H1 (cell line): ENCODE measurements around the gene NECTIN2. TPM values are rescaled to one million over a fixed set of nuclear protein-coding genes. Genes with fewer than 3 reads are reported as not detected.

ENCODE experiments used
- CTCF ChIA-PET: fragments of 300-600 bp; sonication (Branson Sonifier 250); formaldehyde crosslinking; loops from one replicate; lab custom pipeline; 2021; ENCODE audit not compliant: partially characterized antibody; lab: Charles Lee
- POLR2A ChIA-PET: fragments of 300-600 bp; sonication (Branson Sonifier 250); formaldehyde crosslinking; loops from one replicate; lab custom pipeline; 2021; ENCODE audit warnings: inconsistent platforms; ENCODE audit not compliant: partially characterized antibody; lab: Charles Lee
- DNase-seq, 2 experiments: peaks; one replicate each; pipeline versions ENCODE4 v3.0.0 to v3.0.0-alpha.2; 2010 to 2022; ENCODE audit warnings: low spot score in 2 of 2, low read depth in 1 of 2, mixed read lengths in 1 of 2
- FAIRE-seq: peaks from 2 replicates; lab custom pipeline; 2011; peaks lifted over from hg19 to GRCh38; lab: Jason Lieb, UNC
- H2AFZ ChIP-seq: 2 replicates; pipeline ENCODE4 v1.8.1; 2012; ENCODE audit warnings: low read length, inconsistent platforms
- H2AK5ac ChIP-seq: 2 replicates; pipeline ENCODE4 v1.6.1; 2013; ENCODE audit warnings: low read depth, low read length
- H2BK120ac ChIP-seq: replicated peaks from 2 replicates; pipeline ENCODE3; 2013; ENCODE audit warnings: low read depth, low read length, inconsistent platforms
- H2BK12ac ChIP-seq: 2 replicates; pipeline ENCODE4 v1.6.1; 2013; ENCODE audit warnings: low read depth, low read length
- H2BK15ac ChIP-seq: 2 replicates; pipeline ENCODE4 v1.6.1; 2013; ENCODE audit warnings: low read length
- H2BK20ac ChIP-seq: 2 replicates; pipeline ENCODE4 v1.6.1; 2013; ENCODE audit warnings: low read length
- H2BK5ac ChIP-seq: 2 replicates; pipeline ENCODE4 v1.6.1; 2013; ENCODE audit warnings: low read depth, low read length
- H3K14ac ChIP-seq: 2 replicates; pipeline ENCODE4 v1.6.1; 2013; ENCODE audit warnings: inconsistent platforms; ENCODE audit not compliant: insufficient read length
- H3K18ac ChIP-seq: 2 replicates; pipeline ENCODE4 v1.6.1; 2013; ENCODE audit warnings: low read length; ENCODE audit errors: extremely low read depth
- H3K23ac ChIP-seq: 2 replicates; pipeline ENCODE4 v1.6.1; 2013; ENCODE audit warnings: inconsistent platforms; ENCODE audit not compliant: insufficient read length
- H3K23me2 ChIP-seq: 2 replicates; pipeline ENCODE4 v1.6.1; 2013; ENCODE audit warnings: low read depth, low read length
- H3K27ac ChIP-seq: 2 replicates; pipeline ENCODE4 v1.6.1; 2011; ENCODE audit warnings: low read depth, low read length, inconsistent platforms
- H3K27me3 ChIP-seq, 4 experiments: replicated peaks in 1 of 4; 1 replicate in 1 of 4; 2 replicates in 3 of 4; pipeline versions ENCODE4 v1.6.1 to v1.8.1; 2011 to 2013; ENCODE audit warnings: low read length in 3 of 4, mild to moderate bottlenecking in 3 of 4, inconsistent platforms in 2 of 4, mixed read lengths in 2 of 4, moderate library complexity in 1 of 4; ENCODE audit not compliant: control insufficient read depth in 3 of 4, insufficient read depth in 3 of 4; ENCODE audit errors: extremely low read depth in 1 of 4
- H3K36me3 ChIP-seq, 4 experiments: 2 replicates each; pipeline versions ENCODE4 v1.6.1 to v1.8.1; 2011 to 2013; ENCODE audit warnings: mild to moderate bottlenecking in 4 of 4, low read length in 3 of 4, moderate library complexity in 2 of 4, control low read depth in 1 of 4, inconsistent platforms in 1 of 4; ENCODE audit not compliant: insufficient read depth in 4 of 4, control insufficient read depth in 2 of 4
- H3K4ac ChIP-seq: replicated peaks from 2 replicates; pipeline ENCODE3; 2013; ENCODE audit warnings: low read length, low read depth, mixed read lengths, inconsistent platforms; ENCODE audit not compliant: insufficient read length
- H3K4me1 ChIP-seq, 4 experiments: replicated peaks in 1 of 4; 1 replicate in 1 of 4; 2 replicates in 3 of 4; pipeline versions ENCODE4 v1.6.1 to v1.8.1; 2011 to 2013; ENCODE audit warnings: low read length in 3 of 4, inconsistent platforms in 2 of 4, mixed read lengths in 1 of 4; ENCODE audit not compliant: insufficient read depth in 4 of 4, control insufficient read depth in 3 of 4
- H3K4me2 ChIP-seq, 2 experiments: 2 replicates each; pipeline versions ENCODE4 v1.6.1 to v1.8.1; 2011 to 2013; ENCODE audit warnings: low read depth in 2 of 2, low read length in 2 of 2, control low read depth in 1 of 2, inconsistent platforms in 1 of 2, mild to moderate bottlenecking in 1 of 2; ENCODE audit not compliant: insufficient read depth in 1 of 2
- H3K4me3 ChIP-seq, 4 experiments: fragments of 200-600, 300-600 bp in 1 of 4; sonication (generic), shearing (Covaris generic), sonication (Bioruptor Twin) in 1 of 4; 2 replicates each; pipeline versions ENCODE4 v1.5.1 to v1.8.1; 2011 to 2016; ENCODE audit warnings: low read length in 4 of 4, low read depth in 3 of 4, control low read depth in 2 of 4, inconsistent platforms in 2 of 4, mild to moderate bottlenecking in 2 of 4, mixed read lengths in 1 of 4, moderate library complexity in 1 of 4; ENCODE audit not compliant: insufficient read depth in 2 of 4; ENCODE audit errors: extremely low read depth in 1 of 4
- H3K56ac ChIP-seq: replicated peaks from 2 replicates; pipeline ENCODE3; 2013; ENCODE audit warnings: low read depth, mild to moderate bottlenecking, mixed read lengths, low read length, inconsistent platforms; ENCODE audit not compliant: insufficient read length
- H3K79me1 ChIP-seq: 2 replicates; pipeline ENCODE4 v1.6.1; 2013; ENCODE audit warnings: low read depth, low read length, control low read depth
- H3K79me2 ChIP-seq, 2 experiments: 2 replicates each; pipeline versions ENCODE4 v1.6.1 to v1.8.1; 2012 to 2013; ENCODE audit warnings: low read length in 2 of 2, mild to moderate bottlenecking in 2 of 2, inconsistent platforms in 1 of 2; ENCODE audit not compliant: insufficient read depth in 2 of 2, control insufficient read depth in 1 of 2
- H3K9ac ChIP-seq, 4 experiments: replicated peaks in 1 of 4; 1 replicate in 1 of 4; 2 replicates in 3 of 4; pipeline versions ENCODE4 v1.6.1 to v1.8.1; 2011 to 2013; ENCODE audit warnings: low read depth in 3 of 4, low read length in 3 of 4, control low read depth in 2 of 4, mild to moderate bottlenecking in 2 of 4, moderate library complexity in 2 of 4, inconsistent platforms in 1 of 4; ENCODE audit errors: extremely low read depth in 1 of 4
- H3K9me3 ChIP-seq, 2 experiments: 2 replicates each; pipeline versions ENCODE4 v1.6.1 to v1.8.1; 2012 to 2013; ENCODE audit warnings: mild to moderate bottlenecking in 2 of 2, moderate library complexity in 2 of 2, control low read depth in 1 of 2, inconsistent platforms in 1 of 2, low read depth in 1 of 2, low read length in 1 of 2, mixed read lengths in 1 of 2; ENCODE audit not compliant: insufficient read depth in 2 of 2
- H4K20me1 ChIP-seq, 2 experiments: replicated peaks in 1 of 2; 2 replicates each; pipeline versions ENCODE3 to v1.8.1; 2011 to 2013; ENCODE audit warnings: inconsistent platforms in 2 of 2, low read length in 2 of 2, mild to moderate bottlenecking in 1 of 2; ENCODE audit not compliant: insufficient read depth in 2 of 2, control insufficient read depth in 1 of 2
- H4K5ac ChIP-seq: 2 replicates; pipeline ENCODE4 v1.6.1; 2013; ENCODE audit warnings: low read length, low read depth, mixed read lengths, inconsistent platforms; ENCODE audit not compliant: insufficient read length
- H4K8ac ChIP-seq: 2 replicates; pipeline ENCODE4 v1.8.0; 2013; ENCODE audit warnings: mild to moderate bottlenecking, moderate library complexity, low read length, inconsistent platforms; ENCODE audit not compliant: insufficient read depth; ENCODE audit errors: extremely low read depth
- H4K91ac ChIP-seq: replicated peaks from 2 replicates; pipeline ENCODE3; 2013; ENCODE audit warnings: low read length, mixed read lengths, inconsistent platforms; ENCODE audit not compliant: insufficient read length
- ATF2 ChIP-seq: IDR thresholded peaks from 2 replicates; pipeline ENCODE4 v1.6.1; 2012; ENCODE audit warnings: low read length, inconsistent platforms
- HDAC2 ChIP-seq, 2 experiments: fragments of 300-600 bp in 1 of 2; sonication (generic) in 1 of 2; IDR thresholded peaks; 2 replicates each; pipeline ENCODE4 v1.6.1; 2011 to 2012; ENCODE audit warnings: low read depth in 2 of 2, low read length in 2 of 2, mild to moderate bottlenecking in 2 of 2, moderate library complexity in 2 of 2, borderline replicate concordance in 1 of 2, inconsistent platforms in 1 of 2
- POLR2AphosphoS5 ChIP-seq: IDR thresholded peaks from 2 replicates; pipeline ENCODE4 v1.6.1; 2011; ENCODE audit warnings: low read depth, low read length
- SIN3A ChIP-seq, 2 experiments: IDR thresholded peaks in 1 of 2; conservative IDR thresholded peaks in 1 of 2; 2 replicates each; pipeline ENCODE4 v1.6.1; 2011 to 2012; ENCODE audit warnings: low read length in 2 of 2, improper control_type of control experiment in 1 of 2, low read depth in 1 of 2, mild to moderate bottlenecking in 1 of 2
- SP2 ChIP-seq: IDR thresholded peaks from 2 replicates; pipeline ENCODE4 v1.6.1; 2012; ENCODE audit warnings: mild to moderate bottlenecking, low read length, inconsistent platforms
- SUZ12 ChIP-seq: fragments of 200-600 bp; sonication (generic); IDR thresholded peaks from 2 replicates; pipeline ENCODE4 v1.6.1; 2012; ENCODE audit warnings: mild to moderate bottlenecking, inconsistent platforms, low read length, moderate library complexity, mixed read lengths
- TAF1 ChIP-seq: IDR thresholded peaks from 2 replicates; pipeline ENCODE4 v1.6.1; 2011; ENCODE audit warnings: mild to moderate bottlenecking, low read depth, low read length
- TAF7 ChIP-seq: optimal IDR thresholded peaks from 2 replicates; pipeline ENCODE3; 2011; ENCODE audit warnings: low read depth, mild to moderate bottlenecking, inconsistent platforms, low read length, moderate library complexity, borderline replicate concordance
- WGBS, 2 experiments: shearing (Covaris generic) in 1 of 2; methylation state at CpG; one replicate each; pipeline versions ENCODE4 v1.1.6 to v1.1.7; 2013 to 2015; ENCODE audit warnings: low lambda C conversion rate in 2 of 2, mixed read lengths in 2 of 2, inconsistent platforms in 1 of 2, low coverage in 1 of 2, missing lambda C conversion rate in 1 of 2; ENCODE audit not compliant: insufficient replicate concordance in 2 of 2, insufficient coverage in 1 of 2, insufficient read length in 1 of 2; ENCODE audit errors: extremely low coverage in 1 of 2, missing lambda C conversion rate in 1 of 2; 5-methylcytosine and 5-hydroxymethylcytosine counted together
- polyA plus RNA-seq, 7 experiments: library from polyadenylated mRNA; depleted of rRNA in 3 of 7; stranded (reverse) in 5 of 7; unstranded in 2 of 7; fragments of >200 nt in 5 of 7; fragments of 200-250 nt in 2 of 7; gene quantifications; 1 replicate in 5 of 7; 2 replicates in 1 of 7; 4 replicates in 1 of 7; pipeline versions ENCODE4 v1.2.1 to v1.2.3, GENCODE V29; 2011 to 2013; ENCODE audit warnings: missing spikeins in 2 of 7, mixed read lengths in 2 of 7
- total RNA-seq: library from RNA; stranded (reverse); fragmentation: NEBNext Ultra II Directional; extraction: Animal tissue kit (Norgen Biotek cat#: 25700); gene quantifications from 2 replicates; pipeline ENCODE4 v1.2.1, GENCODE V29; 2021

NECTIN2 gene
- total and polyA plus RNA-seq, 2 of the 8 experiments (the other 6 are each of a cell fraction or from before 2014, with no cell fraction given): 184 to 237 TPM

GRCh38 chr19:44847144-44848035, 1.3 kb downstream of the NECTIN2 start:
- H3K79me2 ChIP-seq: peaks cover 19 to 55% of the 10 kb centered on the region in 2 experiments
- peak overlapping the region; percentile 77 to 98 (median 92) for H3K4me3 ChIP-seq
- no peak overlapping the region for H2BK15ac ChIP-seq
- H3K23me2 ChIP-seq: peaks cover 18% of the 10 kb centered on the region
- H3K4me1 ChIP-seq: peaks cover 14 to 24% (median 16%) of the 10 kb centered on the region in 4 experiments
- ChIA-PET POLR2A (interaction anchor here (0.6 to 6.6 kb wide), 25 partner anchors 11 to 231 kb away, joined by 3 to 65 read pairs (median 5); partner anchors contain the start of genes APOE, BCAM, GEMIN7 and TOMM40), CTCF (interaction anchor here (0.9 to 2.5 kb wide), 12 partner anchors 17 to 340 kb away, joined by 3 to 19 read pairs (median 4); partner anchors contain the start of genes BCAM and CBLC)
- DNase-seq (peak in 1 of 2 experiments; percentile 78), FAIRE-seq (no peak)
- H3K56ac ChIP-seq: peak overlapping the region; percentile 87
- H3K23ac ChIP-seq: no peak overlapping the region
- 0 out of 2 replicates have a peak overlapping the region, but pooled peaks have one; percentile 65 for H2AK5ac ChIP-seq
- peak overlapping the region; percentile 93 for H3K18ac ChIP-seq
- no peak overlapping the region for H2AFZ ChIP-seq
- H4K20me1 ChIP-seq: peaks cover 18 to 27% of the 10 kb centered on the region in 2 experiments
- H3K9ac ChIP-seq: peak overlapping the region; percentile 83 to 90 (median 88)
- no peaks in the 10 kb centered on the region for H3K36me3 ChIP-seq
- H3K27ac ChIP-seq: peak overlapping the region; percentile 92
- peak overlapping the region; percentile 62 for H2BK120ac ChIP-seq
- WGBS, 2 experiments: 1% methylated on average over 35 of the region's 47 CpGs; no CpG with 5 or more reads in 1 of the 2 experiments
- H3K4me2 ChIP-seq: peak overlapping the region; percentile 85 to 95
- H3K4ac ChIP-seq: peak overlapping the region; percentile 58
- H3K14ac ChIP-seq: no peak overlapping the region
- H2BK12ac ChIP-seq: peak overlapping the region; percentile 84; the same call in 1 of the 2 replicates
- H4K8ac ChIP-seq: peak overlapping the region; percentile 81; the same call in 1 of the 2 replicates
- peak overlapping the region; percentile 61 for H4K5ac ChIP-seq
- H4K91ac ChIP-seq: peak overlapping the region; percentile 72
- H3K79me1 ChIP-seq: peaks cover 13% of the 10 kb centered on the region
- peak overlapping the region; percentile 88 for H2BK5ac ChIP-seq
- H2BK20ac ChIP-seq: peak overlapping the region; percentile 32; the same call in 1 of the 2 replicates
- H3K27me3 ChIP-seq: no peaks in the 10 kb centered on the region
- H3K9me3 ChIP-seq: no peaks in the 10 kb centered on the region
- TF ChIP-seq POLR2AphosphoS5 (peak; percentile 59), HDAC2 (IDR thresholded peaks at IDR 0.05; ENCODE audit: borderline replicate concordance in 1 of 2, low read depth in 2 of 2, low read length in 2 of 2) (0 out of 4 replicates have a peak, but pooled peaks of 1 of the 2 experiments have one; percentile 42), TAF1 (peak; percentile 62; the same call in 1 of the 2 replicates), SP2 (no peak), TAF7 (peak; percentile 25), ATF2 (no peak), SIN3A (conservative IDR thresholded peaks at IDR 0.05 in 1 of 2, IDR thresholded peaks at IDR 0.05 in 1 of 2; ENCODE audit: low read depth in 1 of 2, low read length in 2 of 2) (no peak), SUZ12 (no peak)
